Measurements from ENCODE around the gene FMN2. TPM values are rescaled to one million over a fixed set of nuclear protein-coding genes. Genes with fewer than 3 reads are reported as not detected.

Gene FMN2
- total and polyA plus RNA-seq, 8 donors: 0.20 to 2.1 (median 1.2) TPM

DNA sequence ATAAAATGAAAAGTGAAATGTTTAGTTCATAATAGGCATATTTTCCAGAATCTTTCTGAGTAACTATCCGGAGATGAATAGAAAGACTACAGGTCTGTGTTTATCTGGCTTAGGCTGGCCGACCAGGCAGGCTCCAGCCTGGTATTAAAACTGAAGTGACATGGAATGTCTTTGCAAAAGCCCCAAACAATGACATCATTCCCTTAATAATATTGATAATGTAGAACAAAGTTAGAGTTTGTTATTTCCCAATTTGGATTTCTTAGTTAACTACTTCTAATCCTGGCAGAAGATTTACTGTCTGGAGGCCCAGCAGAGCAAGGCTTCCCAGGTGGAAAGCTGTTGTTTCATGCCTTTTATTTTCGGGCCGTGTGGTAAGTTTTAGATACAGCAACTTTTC lies 312.6 kb downstream of the FMN2 start:
- Histone ChIP-seq H3K36me3 (no peaks in the 10 kb centered on the region), H3K4me1 (peaks cover 0 to 12% of the 10 kb centered on the region in 2 donors), H3K27ac (no peak overlapping the region), H3K9me3 (no peaks in the 10 kb centered on the region), H3K4me3 (no peak overlapping the region), H3K27me3 (no peaks in the 10 kb centered on the region)
- ATAC-seq (no peak), DNase-seq (no peak)
- TF ChIP-seq, protein P1, sequence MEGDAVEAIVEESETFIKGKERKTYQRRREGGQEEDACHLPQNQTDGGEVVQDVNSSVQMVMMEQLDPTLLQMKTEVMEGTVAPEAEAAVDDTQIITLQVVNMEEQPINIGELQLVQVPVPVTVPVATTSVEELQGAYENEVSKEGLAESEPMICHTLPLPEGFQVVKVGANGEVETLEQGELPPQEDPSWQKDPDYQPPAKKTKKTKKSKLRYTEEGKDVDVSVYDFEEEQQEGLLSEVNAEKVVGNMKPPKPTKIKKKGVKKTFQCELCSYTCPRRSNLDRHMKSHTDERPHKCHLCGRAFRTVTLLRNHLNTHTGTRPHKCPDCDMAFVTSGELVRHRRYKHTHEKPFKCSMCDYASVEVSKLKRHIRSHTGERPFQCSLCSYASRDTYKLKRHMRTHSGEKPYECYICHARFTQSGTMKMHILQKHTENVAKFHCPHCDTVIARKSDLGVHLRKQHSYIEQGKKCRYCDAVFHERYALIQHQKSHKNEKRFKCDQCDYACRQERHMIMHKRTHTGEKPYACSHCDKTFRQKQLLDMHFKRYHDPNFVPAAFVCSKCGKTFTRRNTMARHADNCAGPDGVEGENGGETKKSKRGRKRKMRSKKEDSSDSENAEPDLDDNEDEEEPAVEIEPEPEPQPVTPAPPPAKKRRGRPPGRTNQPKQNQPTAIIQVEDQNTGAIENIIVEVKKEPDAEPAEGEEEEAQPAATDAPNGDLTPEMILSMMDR (IDR thresholded peaks at IDR 0.05): no peak
- intact Hi-C loops (cut with DNase I): no loop called here

DNA sequence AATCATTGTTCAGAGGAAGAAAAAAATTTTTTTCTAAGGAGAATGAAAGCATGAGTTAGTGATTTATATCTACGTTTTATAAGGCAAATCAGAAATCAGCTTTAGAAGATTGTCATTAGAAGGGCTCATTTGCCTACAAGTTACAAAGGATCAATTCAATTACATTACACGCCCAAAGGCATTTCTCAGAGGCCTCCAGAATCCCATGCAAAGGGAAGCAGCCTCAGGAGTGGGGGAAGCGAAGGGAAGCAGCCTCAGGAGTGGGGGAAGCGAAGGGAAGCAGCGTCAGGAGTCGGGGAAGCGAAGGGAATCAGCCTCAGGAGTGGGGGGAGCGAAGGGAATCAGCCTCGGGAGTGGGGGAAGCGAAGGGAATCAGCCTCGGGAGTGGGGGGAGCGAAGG lies 314.1 kb downstream of the FMN2 start:
- Histone ChIP-seq H3K36me3 (no peaks in the 10 kb centered on the region), H3K9me3 (no peaks in the 10 kb centered on the region), H3K27ac (no peak overlapping the region), H3K27me3 (no peaks in the 10 kb centered on the region), H3K4me3 (no peak overlapping the region), H3K4me1 (peaks cover 0 to 12% of the 10 kb centered on the region in 2 donors)
- TF ChIP-seq, protein P1 (IDR thresholded peaks at IDR 0.05): no peak
- no peak for DNase-seq
- ATAC-seq: no peak
- intact Hi-C loops (cut with DNase I): no loop called here

DNA sequence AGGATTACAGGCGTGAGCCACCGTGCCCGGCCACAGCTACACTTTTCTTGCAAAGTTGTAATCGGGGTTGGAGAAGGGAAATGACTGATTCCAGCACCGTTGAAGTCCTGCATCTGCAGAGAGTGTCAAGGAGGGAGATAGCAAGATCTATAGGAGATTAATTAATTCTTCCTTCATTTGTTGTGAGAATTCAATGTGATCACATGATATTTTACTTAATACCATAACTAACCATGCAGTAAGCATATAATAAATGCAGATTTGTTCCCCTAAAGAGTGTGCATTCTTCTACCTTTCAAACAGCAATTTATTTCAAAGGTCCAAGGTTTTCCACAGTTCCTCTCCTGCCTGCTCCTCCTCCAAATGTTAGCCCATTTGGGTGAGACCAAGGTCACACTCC lies 315.7 kb downstream of the FMN2 start:
- H3K27me3 ChIP-seq: no peaks in the 10 kb centered on the region
- H3K4me1 ChIP-seq: no peaks in the 10 kb centered on the region
- no peaks in the 10 kb centered on the region for H3K36me3 ChIP-seq
- intact Hi-C loops (cut with DNase I): no loop called here
- no peak for DNase-seq
- TF ChIP-seq, protein P1 (IDR thresholded peaks at IDR 0.05): no peak
- H3K4me3 ChIP-seq: no peak overlapping the region
- H3K9me3 ChIP-seq: no peaks in the 10 kb centered on the region
- no peak overlapping the region for H3K27ac ChIP-seq
- ATAC-seq: no peak

DNA sequence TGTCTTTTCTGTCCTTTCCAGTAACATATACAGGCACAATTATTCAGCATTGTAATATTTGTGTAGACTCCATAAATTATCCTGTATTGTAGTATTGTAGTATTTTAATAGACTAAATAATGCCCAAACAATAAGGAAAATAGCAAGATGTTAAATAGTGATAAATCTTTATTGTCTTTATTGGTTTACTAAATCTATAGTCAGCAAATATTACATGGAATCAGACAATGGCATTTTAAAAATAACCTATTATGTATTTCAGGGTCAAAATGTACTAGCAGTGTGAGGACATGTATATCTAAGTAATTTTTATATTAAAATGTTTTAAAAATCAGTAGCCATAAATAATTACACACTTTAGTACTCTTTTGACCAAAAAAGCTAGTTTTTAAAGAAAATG lies 317.9 kb downstream of the FMN2 start:
- Histone ChIP-seq H3K27ac (no peak overlapping the region), H3K4me3 (no peak overlapping the region), H3K4me1 (no peaks in the 10 kb centered on the region), H3K9me3 (no peaks in the 10 kb centered on the region), H3K36me3 (no peaks in the 10 kb centered on the region), H3K27me3 (no peaks in the 10 kb centered on the region)
- intact Hi-C loops (cut with DNase I): no loop called here
- TF ChIP-seq, protein P1 (IDR thresholded peaks at IDR 0.05): no peak
- no peak for DNase-seq
- ATAC-seq: no peak

DNA sequence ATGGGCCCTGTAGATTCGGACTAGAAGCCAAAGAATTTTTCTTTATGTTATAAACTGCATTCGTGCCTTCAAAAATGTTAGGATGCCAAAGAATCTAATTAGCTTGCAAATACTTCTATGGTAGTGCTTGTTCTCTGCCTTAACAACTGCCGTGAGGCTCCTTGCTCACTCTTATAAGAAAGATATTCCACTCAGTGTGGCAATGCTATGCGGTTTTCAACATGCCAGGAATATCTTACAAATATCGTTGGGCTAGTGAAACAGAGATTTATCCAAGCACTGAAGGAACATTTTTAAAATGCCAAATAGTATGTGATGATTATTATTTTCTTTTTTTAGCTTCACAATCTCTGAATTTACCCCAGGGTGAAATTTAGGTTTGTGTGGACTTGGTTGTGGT lies 322.0 kb downstream of the FMN2 start:
- peak; percentile 54 for ATAC-seq

More for the DNA sequence above, 322.0 kb downstream of the FMN2 start:
- H3K27ac ChIP-seq: no peak overlapping the region
- no peaks in the 10 kb centered on the region for H3K9me3 ChIP-seq
- no peak for DNase-seq
- H3K4me1 ChIP-seq: no peaks in the 10 kb centered on the region
- TF ChIP-seq, protein P1 (IDR thresholded peaks at IDR 0.05): no peak
- H3K27me3 ChIP-seq: no peaks in the 10 kb centered on the region
- H3K4me3 ChIP-seq: no peak overlapping the region
- no peaks in the 10 kb centered on the region for H3K36me3 ChIP-seq
- intact Hi-C loops (cut with DNase I): no loop called here

All from left lung (tissue), 10 donors.